GM18907 (cell line): ENCODE measurements around the gene ZYG11B.
"Not testable (repeated sequence)": the region's sequence is repeated elsewhere in the genome, so short reads cannot be mapped to it uniquely, and the experiment has no call there.

Source experiments
- ATAC-seq: cut with Tn5 transposase; IDR thresholded peaks from one replicate; pipeline ENCODE4 v1.9.1; 2021; ENCODE audit warnings: mild to moderate bottlenecking, moderate library complexity; ENCODE audit not compliant: unreplicated experiment

Gene ZYG11B

GRCh38 chr1:52706941-52707926 lies 19.0 kb upstream of the ZYG11B start:
- no peak for ATAC-seq

GRCh38 chr1:52707927-52708655 lies 18.2 kb upstream of the ZYG11B start:
- no peak for ATAC-seq

- ATAC-seq: no peak
Measured at GRCh38 chr1:52709016-52709415, 17.2 kb upstream of the ZYG11B start.

- no peak for ATAC-seq
Measured at GRCh38 chr1:52713590-52713989, 12.7 kb upstream of the ZYG11B start.

GRCh38 chr1:52715296-52715695 lies 11.0 kb upstream of the ZYG11B start:
- not testable (repeated sequence) for ATAC-seq

GRCh38 chr1:52723260-52723659 lies 3.0 kb upstream of the ZYG11B start:
- ATAC-seq: no peak

- no peak for ATAC-seq
Measured at GRCh38 chr1:52725903-52726264, 369 bp upstream of the ZYG11B start.

- ATAC-seq: no peak
Measured at GRCh38 chr1:52727114-52727586, 897 bp downstream of the ZYG11B start.

GRCh38 chr1:52727956-52728656 lies 1.9 kb downstream of the ZYG11B start:
- ATAC-seq: no peak

- ATAC-seq: no peak
Measured at GRCh38 chr1:52733368-52733767, 7.1 kb downstream of the ZYG11B start.

GRCh38 chr1:52735371-52735770 lies 9.1 kb downstream of the ZYG11B start:
- not testable (repeated sequence) for ATAC-seq

- ATAC-seq: no peak
Measured at GRCh38 chr1:52738148-52738547, 11.9 kb downstream of the ZYG11B start.

GRCh38 chr1:52738893-52739292 lies 12.6 kb downstream of the ZYG11B start:
- ATAC-seq: no peak

- ATAC-seq: no peak
Measured at GRCh38 chr1:52739699-52740467, 13.6 kb downstream of the ZYG11B start.

GRCh38 chr1:52741259-52741658 lies 15.0 kb downstream of the ZYG11B start:
- no peak for ATAC-seq

- no peak for ATAC-seq
Measured at GRCh38 chr1:52746189-52746588, 19.9 kb downstream of the ZYG11B start.

- ATAC-seq: no peak
Measured at GRCh38 chr1:52747450-52747849, 21.2 kb downstream of the ZYG11B start.

- ATAC-seq: no peak
Measured at GRCh38 chr1:52748119-52748518, 21.9 kb downstream of the ZYG11B start.

- ATAC-seq: not testable (repeated sequence)
Measured at GRCh38 chr1:52749496-52749895, 23.2 kb downstream of the ZYG11B start.

GRCh38 chr1:52750139-52750538 lies 23.9 kb downstream of the ZYG11B start:
- ATAC-seq: not testable (repeated sequence)
